Bone marrow (tissue), 2 donors: ENCODE measurements around the gene ZSCAN5A.
"Not testable (repeated sequence)": the region's sequence is repeated elsewhere in the genome, so short reads cannot be mapped to it uniquely, and the experiment has no call there.

Source experiments
- DNase-seq, 2 donors: peaks; one replicate each; lab custom pipeline; 2025; lab: John Stamatoyannopoulos, UW

Gene ZSCAN5A, protein sequence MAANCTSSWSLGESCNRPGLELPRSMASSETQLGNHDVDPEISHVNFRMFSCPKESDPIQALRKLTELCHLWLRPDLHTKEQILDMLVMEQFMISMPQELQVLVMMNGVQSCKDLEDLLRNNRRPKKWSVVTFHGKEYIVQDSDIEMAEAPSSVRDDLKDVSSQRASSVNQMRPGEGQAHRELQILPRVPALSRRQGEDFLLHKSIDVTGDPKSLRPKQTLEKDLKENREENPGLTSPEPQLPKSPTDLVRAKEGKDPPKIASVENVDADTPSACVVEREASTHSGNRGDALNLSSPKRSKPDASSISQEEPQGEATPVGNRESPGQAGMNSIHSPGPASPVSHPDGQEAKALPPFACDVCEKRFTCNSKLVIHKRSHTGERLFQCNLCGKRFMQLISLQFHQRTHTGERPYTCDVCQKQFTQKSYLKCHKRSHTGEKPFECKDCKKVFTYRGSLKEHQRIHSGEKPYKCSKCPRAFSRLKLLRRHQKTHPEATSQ

DNA sequence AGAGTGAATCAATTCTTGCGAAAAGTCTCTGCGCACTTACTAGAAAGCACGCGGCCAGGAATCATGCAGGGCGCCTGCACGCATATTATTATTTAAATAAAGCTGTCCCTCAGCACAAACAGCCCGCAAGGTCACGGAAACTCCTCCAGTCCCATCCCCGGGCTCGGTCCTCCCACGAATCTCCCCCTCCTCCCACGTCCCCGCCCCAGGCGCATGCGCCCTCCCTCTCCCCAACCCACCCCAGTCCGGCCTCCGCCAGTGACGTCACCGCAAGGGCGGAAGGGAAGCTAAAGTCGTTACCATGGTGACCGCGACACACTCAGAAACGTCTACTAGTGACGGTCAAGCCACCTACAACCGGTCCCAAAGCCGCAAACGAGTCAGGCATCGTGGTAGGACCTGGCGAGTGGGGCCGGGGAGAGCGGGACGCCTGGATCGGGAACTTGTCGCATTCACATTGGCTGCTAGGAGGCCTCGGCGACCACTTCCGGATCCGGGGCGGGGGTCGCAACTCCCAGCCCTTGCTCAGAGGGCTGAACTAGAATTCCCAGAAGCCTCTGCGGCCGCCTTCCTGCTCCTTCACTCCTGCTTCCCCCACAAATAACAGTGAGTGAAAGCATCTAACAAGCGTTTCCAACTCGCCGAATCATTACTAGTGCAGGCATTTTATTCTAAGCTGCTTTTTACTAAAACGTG, at the start of gene ZSCAN5A:
Gene ZSCAN5A, minus strand, starts transcription at position 459 of the 696 bp plus-strand sequence. CDS start 89,793 bp downstream, outside the sequence.
- peak; percentile 98 to 100 for DNase-seq

DNA sequence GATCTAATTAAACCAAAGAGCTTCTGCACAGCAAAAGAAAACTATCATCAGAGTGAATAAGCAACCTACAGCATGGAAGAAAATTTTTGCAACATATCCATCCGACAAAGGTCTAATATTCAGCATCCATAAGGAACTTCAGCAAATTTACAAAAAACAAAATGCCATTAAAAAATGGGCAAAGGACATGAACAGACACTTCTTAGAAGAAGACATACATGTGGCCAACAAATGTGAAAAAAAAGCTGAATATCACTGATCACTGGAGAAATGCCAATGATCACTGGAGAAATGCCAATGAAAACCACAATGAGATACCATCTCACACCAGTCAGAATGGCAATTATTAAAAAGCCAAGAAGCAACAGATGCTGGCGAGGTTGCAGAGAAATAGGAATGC, 46.2 kb upstream of the ZSCAN5A start:
- no peak for DNase-seq

DNA sequence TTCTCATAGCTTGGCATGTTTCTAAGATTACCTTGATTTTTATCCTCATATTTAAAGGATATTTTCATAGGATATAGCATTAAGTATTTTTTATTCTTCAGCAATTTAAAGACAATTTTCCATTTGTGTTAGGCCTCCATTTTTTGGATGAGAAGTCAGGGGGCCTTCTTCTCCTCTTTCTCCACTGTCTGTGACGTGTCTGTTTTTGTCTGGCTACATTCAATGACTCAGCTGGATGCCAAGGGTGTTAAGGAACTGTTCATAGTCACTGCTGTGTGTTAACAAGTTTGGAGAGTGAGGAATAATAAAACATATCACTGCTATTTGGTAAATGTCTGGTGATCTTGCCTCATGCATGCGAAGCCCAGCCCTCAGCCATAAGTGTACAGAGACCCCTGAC, 42.3 kb upstream of the ZSCAN5A start:
- no peak for DNase-seq

DNA sequence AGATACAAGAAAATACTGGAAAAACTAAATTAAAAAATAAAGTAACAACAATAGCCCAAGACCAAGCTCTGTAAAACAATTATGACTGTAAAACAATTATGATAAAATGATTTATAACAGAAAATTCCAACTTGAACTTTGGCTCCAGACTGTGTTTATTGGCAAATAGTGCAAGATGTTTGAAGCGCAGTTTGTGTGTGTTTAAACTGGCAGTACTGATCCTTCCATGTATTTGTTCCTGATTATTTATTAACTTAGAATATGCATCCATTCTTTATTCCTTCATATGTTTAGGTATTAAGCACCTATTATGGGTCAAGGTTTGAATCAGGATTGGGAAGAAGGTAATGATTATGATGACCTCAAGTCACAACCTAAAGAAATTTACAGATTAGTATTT, 40.9 kb upstream of the ZSCAN5A start:
- no peak for DNase-seq

DNA sequence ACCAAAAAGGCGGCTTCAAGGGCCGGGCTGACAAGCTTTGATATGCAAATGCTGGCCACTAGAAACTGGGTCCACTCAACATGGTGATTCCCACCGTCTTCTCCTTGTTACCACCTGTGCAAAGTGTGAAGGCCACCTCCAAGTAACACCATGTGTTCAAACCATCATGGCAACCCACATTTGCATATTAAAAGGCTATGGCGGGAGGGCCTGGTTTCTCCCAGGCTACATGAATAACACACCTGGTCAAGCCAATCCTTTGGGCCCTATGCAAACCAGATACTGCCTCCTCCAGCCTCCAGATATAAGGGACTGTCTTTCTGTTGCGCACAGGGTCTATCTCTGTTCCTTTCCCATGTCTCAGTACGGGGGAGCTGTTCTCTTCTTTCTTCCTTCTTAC, 36.6 kb upstream of the ZSCAN5A start:
- no peak for DNase-seq

DNA sequence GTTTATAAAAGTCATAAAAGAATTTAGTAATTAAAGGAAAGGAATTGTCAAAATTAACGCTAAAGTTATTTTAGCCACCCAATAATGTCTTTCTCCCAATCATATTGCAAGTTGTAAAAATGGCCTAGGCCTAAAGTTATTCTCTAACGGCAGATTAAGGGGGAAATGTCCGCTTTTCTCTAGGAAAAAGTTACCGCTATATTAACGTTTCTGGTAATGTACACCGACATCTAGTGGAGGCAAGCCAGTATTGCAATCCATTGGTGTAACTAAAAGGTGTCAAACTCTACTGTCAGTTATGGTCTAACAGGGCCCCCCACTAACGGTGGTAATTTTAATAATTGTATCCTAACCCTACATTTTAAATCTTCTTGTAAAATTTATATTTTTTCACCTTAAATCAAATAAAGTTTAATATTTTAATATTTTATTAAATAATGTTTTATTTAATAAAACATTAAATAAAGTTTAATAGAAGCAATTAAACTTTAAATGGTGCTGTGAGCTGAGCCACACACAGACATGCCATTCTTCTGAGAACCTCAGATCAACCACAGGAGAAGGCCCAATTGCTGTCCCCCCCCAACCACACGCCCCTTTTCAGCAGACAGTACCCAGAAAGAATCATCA, 35.9 kb upstream of the ZSCAN5A start:
- DNase-seq = no peak

DNA sequence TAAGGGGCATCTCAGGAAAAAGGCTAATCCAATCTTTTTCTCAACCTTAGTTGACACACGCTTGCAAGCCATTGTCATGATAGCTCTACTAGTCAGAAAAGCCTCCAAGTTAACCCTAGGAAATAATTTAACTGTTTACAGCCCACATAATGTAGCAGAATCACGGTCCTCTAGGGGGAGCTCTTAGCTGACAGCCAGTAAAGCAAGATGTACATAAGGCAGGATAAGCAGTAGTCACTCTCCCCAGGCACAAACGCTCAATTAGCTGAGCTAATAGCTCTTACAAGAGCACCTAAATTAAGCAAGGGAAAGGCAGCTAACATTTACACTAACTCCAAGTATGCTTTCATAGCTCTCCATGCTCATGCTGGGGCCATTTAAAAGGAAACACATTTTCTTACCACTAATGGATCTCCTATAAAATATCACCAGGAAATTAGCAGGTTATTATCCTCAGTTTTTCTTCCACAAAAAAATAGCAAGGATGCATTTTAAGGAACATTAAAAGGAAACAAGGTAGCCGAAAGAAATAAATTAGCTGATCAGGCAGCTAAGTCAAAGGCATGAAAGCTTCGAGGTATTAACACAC, 33.7 kb upstream of the ZSCAN5A start:
- no peak for DNase-seq

DNA sequence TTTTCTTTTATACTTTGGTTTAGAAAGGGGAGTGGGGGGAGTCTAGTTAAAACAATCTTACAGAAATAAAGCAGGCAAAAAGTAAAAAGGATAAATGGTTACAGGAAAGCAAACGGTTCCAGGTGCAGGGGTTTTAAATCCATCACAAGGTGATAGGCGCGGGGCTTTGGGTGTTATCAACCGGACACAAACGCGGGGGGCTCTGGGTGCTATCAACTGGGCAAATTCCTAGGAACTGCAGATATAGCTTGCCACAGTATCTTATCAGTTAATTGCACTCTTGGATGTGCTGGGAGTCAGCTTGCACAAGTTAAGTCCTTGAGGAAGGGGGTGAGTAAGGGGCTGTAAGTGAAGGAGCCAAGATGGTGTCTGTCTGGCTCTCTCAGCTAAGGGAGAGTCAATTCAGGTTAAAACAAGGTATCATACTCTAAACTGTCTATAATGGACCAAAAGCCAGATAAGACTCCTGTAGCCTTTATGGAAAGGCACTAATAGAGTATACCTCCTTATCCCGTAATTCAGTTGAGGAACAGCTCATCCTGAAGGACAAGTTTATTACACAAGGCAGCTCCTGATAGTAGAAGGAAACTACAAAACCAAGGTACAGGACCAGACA, 32.6 kb upstream of the ZSCAN5A start:
- no peak for DNase-seq

DNA sequence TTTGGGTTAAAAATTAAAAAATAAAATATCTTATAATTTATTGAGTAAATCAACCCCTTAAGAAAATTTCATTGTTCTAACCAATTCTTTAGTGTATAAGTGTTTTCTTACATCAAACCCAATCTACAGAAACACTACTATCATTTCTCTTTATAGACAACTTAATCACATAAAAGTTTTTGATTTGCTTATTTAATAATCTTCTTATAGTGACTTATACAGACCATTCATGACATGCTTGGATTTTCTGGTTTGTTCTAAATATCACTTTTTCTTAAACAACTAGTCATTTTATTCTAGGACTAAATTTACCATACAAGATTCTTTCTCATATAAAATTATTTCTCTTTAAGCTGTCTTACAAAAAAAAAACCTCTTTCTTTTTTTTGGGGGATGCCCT, 27.3 kb upstream of the ZSCAN5A start:
- no peak for DNase-seq

DNA sequence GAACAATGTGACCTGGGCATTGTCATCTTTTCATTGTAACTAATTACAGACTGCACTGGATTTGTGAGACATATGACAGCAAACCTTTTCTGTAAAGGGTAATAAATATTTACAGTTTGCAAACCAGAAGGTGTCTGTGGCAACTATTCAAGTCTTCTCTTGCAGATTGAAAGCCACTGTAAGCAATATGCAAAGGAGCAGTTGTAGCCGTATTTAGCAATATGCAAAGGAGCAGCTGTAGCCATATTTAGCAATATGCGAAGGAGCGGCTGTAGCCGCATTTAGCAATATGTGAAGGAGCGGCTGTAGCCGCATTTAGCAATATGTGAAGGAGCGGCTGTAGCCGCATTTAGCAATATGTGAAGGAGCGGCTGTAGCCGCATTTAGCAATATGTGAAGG, 24.4 kb upstream of the ZSCAN5A start:
- DNase-seq = not testable (repeated sequence)

DNA sequence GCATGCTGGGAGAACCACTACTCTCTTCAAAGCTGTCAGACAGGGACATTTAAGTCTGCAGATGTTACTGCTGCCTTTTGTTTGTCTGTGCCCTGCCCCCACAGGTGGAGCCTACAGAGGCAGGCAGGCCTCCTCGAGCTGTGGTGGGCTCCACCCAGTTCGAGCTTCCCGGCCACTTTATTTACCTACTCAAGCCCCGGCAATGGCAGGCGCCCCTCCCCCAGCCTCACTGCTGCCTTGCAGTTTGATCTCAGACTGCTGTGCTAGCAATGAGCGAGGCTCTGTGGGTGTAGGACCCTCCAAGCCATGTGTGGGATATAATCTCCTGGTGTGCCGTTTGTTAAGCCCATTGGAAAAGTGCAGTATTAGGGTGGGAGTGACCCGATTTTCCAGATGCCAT, 22.4 kb upstream of the ZSCAN5A start:
- DNase-seq = not testable (repeated sequence)

DNA sequence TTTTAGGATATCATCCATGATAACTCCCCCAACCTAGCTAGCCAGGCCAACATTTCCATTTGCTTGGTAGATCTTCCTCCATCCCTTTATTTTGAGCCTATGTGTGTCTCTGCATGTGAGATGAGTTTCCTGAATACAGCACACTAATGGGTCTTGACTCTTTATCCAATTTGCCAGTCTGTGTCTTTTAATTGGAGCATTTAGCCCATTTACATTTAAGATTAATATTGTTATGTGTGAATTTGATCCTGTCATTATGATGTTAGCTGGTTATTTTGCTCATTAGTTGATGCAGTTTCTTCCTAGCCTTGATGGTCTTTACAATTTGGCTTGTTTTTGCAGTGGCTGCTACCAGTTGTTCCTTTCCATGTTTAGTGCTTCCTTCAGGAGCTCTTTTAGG, 20.7 kb upstream of the ZSCAN5A start:
- not testable (repeated sequence) for DNase-seq

DNA sequence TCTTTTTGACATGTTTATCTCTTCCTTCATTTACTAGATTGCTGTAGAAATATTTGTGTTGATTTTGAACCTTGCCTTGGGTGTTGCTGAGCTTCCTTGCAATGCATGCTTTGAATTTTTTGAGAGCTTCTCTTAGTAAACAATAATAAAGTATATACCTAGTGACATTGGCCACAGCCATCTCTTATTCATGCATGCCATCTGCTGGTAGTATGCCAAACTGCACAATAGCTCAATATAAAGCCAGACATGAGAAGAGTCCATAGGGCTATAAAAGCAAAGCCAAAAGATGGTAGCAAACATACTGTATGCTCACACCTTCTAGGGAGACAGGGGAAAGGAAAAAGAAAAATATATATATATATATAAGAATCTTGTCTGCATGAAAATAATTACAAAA, 18.9 kb upstream of the ZSCAN5A start:
- peak in 1 of 2 donors; percentile 39 for DNase-seq

DNA sequence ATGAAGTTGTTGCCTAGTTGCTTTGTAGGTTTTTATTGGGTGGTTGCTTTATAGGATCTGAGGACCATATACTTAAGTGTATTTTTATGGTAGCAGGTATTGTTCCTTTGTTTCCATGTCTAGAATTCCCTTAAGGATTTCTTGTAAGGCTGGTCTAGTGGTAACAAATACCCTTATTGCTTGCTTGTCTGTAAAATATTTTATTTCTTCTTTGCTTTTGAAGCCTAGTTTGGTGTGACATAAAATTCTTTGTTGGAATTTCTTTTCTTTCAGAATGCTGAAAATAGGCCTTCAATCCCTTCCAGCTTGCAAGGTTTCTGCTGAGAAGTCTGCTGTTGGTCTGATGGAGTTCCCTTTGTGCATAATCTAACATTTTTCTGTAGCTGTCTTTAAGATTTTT, 18.1 kb upstream of the ZSCAN5A start:
- DNase-seq = no peak

DNA sequence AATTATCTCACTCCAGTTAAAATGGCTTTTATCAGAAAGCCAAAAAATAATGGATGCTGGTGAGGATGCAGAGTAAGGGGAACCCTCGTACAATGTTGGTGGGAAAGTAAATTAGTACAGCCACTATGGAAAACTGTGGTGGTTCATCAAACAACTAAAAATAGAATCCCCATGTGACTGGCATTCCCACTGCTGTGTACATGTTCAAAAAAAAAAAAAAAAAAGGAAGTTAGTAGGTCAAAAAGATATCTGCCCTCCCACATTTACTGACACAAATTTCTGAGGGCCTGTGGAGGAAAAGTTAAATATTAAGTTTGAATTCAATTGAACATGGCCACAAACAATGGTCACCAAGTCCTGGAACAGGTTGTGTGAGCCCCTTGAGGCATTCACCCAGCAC, 9.8 kb upstream of the ZSCAN5A start:
- no peak for DNase-seq

DNA sequence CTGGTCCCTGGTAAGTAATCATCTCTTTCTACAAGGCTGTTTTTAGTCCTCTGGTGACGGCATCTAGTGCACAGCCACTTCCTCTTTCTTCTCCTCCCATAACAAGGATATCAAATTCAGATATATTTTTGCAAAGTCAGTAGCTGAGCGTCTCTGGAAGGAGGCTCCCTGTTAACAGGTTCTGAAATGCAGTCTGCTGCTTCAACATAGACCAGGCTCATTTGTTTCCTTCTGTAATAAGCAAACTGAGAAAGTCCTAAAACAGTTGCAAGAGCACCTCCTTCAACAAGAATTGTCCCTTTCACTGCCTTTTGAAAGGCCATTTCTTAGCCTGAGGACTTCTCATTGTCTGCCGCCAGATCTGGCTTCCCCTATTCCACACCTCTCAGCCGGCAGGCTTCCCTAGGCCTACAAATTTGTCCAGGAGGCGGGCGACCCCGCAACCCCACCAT, 7.4 kb upstream of the ZSCAN5A start:
- DNase-seq = peak; percentile 16 to 78

DNA sequence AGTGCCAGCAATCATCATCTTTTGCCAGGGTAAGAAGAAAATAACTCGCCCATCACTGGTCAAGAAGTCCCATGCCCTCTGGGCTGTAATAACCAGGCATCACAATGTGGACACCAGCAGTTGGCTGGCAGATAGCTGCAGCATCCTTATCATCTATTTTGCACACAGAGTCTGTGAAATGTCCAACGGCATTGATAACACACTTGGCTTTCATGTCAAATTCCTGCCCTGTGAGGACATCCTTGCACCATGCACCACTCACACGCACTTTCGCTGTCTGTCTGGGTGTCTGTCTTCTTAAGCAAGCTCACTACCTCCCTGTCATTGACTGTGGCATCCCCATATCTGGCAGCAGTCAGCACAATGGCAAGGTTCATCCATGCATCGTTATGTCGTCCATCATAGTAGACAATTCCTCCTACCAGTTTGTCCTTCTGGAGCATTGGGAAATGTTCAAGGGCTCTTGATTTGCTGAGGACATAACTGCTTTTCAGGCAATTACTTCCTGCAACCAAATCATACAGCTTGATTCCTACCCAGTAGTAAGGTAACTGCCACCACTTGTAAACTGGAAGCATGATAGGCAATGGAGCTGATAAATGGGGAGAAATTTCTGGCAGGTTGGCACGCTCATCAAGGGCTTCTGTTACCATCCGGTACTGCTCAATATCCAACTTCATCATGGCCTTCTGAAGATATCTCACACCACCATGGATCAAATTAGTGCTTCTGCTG, 6.8 kb upstream of the ZSCAN5A start:
- no peak for DNase-seq

DNA sequence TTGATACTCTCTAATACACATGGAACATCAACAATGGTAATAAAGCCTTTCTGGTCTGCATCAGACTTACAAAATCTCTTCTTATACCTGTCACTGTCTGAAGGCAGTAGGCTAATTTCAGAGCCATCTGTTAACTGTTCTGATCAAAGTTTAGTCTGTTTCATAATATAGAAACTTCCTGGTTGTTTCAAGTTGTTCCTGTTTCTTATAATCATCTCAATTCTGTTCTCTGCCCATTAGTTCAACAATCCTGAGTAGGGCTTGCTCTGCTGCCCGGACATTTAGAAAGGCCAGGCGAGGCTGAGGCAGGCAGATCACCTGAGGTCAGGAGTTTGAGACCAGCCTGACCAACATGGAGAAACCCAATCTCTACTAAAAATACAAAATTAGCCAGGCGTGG, 5.4 kb upstream of the ZSCAN5A start:
- no peak for DNase-seq

DNA sequence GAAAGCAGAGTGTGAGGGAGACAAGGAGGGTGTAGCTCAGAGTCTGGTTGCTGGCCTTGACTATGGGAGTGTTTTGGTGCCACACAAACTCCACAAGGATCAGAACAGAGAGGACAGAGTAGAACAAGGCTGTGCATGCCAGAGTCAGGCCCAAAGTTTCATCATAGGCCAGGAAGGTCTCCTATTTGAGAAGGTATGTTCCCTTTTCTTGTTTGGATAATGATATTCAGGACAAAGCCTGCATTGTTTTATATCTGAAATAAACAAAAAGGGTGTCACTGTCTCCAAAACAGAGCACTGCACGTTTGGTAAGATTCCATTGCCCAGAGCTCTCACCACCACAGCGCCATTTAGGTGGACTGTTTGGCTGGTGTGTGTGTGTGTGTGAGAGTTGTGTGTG, 3.1 kb upstream of the ZSCAN5A start:
- DNase-seq = no peak

DNA sequence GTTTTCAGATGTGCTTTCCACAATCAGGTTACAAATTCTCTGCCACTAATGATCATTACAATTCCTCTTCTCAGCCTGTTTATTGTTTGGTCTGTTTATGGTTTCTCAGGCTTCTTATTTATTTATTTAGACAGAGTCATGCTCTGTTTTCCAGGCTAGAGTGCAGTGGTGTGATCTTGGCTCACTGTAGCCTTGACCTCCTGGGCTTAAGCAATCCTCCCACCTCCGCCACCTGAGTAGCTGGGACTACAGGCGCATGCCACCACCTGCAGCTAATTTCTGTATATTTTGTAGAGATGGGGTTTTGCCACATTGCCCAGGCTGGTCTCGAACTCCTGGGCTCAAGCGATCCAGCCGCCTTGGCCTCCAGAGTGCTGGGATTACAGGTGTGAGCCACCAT, 2.1 kb upstream of the ZSCAN5A start:
- DNase-seq = no peak
